GM23338 (cell line): ENCODE results near the gene PQBP1. TPM values are rescaled to one million over a fixed set of nuclear protein-coding genes. Genes with fewer than 3 reads are reported as not detected.

Experiments
- ATAC-seq: fragments of 200-7000 bp; cut with Tn5 transposase; 3 replicates; pipeline ENCODE4 v1.9.1; 2020
- DNase-seq: peaks from one replicate; pipeline ENCODE4 v3.0.0-alpha.2; 2015; ENCODE audit warnings: low spot score
- H2AFZ ChIP-seq: fragments of 200-600 bp; sonication (generic); 2 replicates; pipeline ENCODE4 v1.8.0; 2016; ENCODE audit warnings: antibody characterized with exemption, mild to moderate bottlenecking, moderate library complexity
- H3F3A ChIP-seq: fragments of 200-600 bp; sonication (generic); replicated peaks from 2 replicates; pipeline ENCODE4 v1.8.0; 2017; ENCODE audit warnings: antibody characterized with exemption, mixed run types, low read depth
- H3K27ac ChIP-seq: fragments of 200-600 bp; sonication (generic); 2 replicates; pipeline ENCODE4 v1.6.1; 2016; ENCODE audit warnings: low read depth
- H3K27me3 ChIP-seq: fragments of 200-600 bp; sonication (generic); 2 replicates; pipeline ENCODE4 v1.8.0; 2016; ENCODE audit warnings: mild to moderate bottlenecking, mixed run types, moderate library complexity; ENCODE audit not compliant: insufficient read depth
- H3K36me3 ChIP-seq: fragments of 200-600 bp; sonication (generic); 2 replicates; pipeline ENCODE4 v1.8.0; 2016; ENCODE audit warnings: mild to moderate bottlenecking; ENCODE audit not compliant: insufficient read depth
- H3K4me1 ChIP-seq: fragments of 200-600 bp; sonication (generic); 2 replicates; pipeline ENCODE4 v1.8.0; 2016; ENCODE audit warnings: mild to moderate bottlenecking, moderate library complexity; ENCODE audit not compliant: insufficient read depth
- H3K4me2 ChIP-seq: fragments of 200-600 bp; sonication (generic); 2 replicates; pipeline ENCODE4 v1.7.1; 2017; ENCODE audit warnings: mixed run types
- H3K4me3 ChIP-seq: fragments of 200-600 bp; sonication (generic); 2 replicates; pipeline ENCODE4 v1.6.1; 2016; ENCODE audit warnings: mixed run types
- H3K79me2 ChIP-seq: fragments of 200-600 bp; sonication (generic); replicated peaks from 2 replicates; pipeline ENCODE4 v1.8.0; 2017; ENCODE audit warnings: mild to moderate bottlenecking; ENCODE audit not compliant: insufficient read depth
- H3K9me2 ChIP-seq: fragments of 200-600 bp; sonication (generic); 2 replicates; pipeline ENCODE4 v1.8.0; 2017; ENCODE audit not compliant: insufficient read depth
- H4K20me1 ChIP-seq: fragments of 200-600 bp; sonication (generic); replicated peaks from 2 replicates; pipeline ENCODE4 v1.8.0; 2017; ENCODE audit warnings: mild to moderate bottlenecking; ENCODE audit not compliant: insufficient read depth
- H3K27ac Mint-ChIP-seq: 2 replicates; pipeline ENCODE4 v1.8.0; 2020; ENCODE audit warnings: inconsistent platforms, mild to moderate bottlenecking, moderate library complexity, mixed read lengths
- H3K27me3 Mint-ChIP-seq: 3 replicates; pipeline ENCODE4 v1.8.0; 2022; ENCODE audit warnings: low read depth, mild to moderate bottlenecking, moderate library complexity, mixed read lengths, inconsistent platforms; ENCODE audit not compliant: insufficient read depth, poor library complexity
- H3K36me3 Mint-ChIP-seq: 3 replicates; pipeline ENCODE4 v1.8.0; 2021; ENCODE audit warnings: low read depth, mild to moderate bottlenecking, inconsistent platforms, moderate library complexity, mixed read lengths
- H3K4me1 Mint-ChIP-seq: 3 replicates; pipeline ENCODE4 v1.8.0; 2020; ENCODE audit warnings: mild to moderate bottlenecking, inconsistent platforms, mixed read lengths
- H3K4me3 Mint-ChIP-seq: 3 replicates; pipeline ENCODE4 v1.8.0; 2021; ENCODE audit warnings: moderate library complexity, mild to moderate bottlenecking, inconsistent platforms, mixed read lengths
- H3K9me3 Mint-ChIP-seq: 3 replicates; pipeline ENCODE4 v1.8.0; 2020; ENCODE audit warnings: moderate library complexity, mild to moderate bottlenecking, inconsistent platforms, mixed read lengths
- CREB1 ChIP-seq: fragments of 250-450 bp; sonication (Bioruptor Pico); IDR thresholded peaks from 2 replicates; pipeline ENCODE4 v1.5.0; 2020; ENCODE audit warnings: low read depth, mild to moderate bottlenecking, moderate library complexity
- EZH2 ChIP-seq: fragments of 200-600 bp; sonication (generic); IDR thresholded peaks from one replicate; pipeline ENCODE4 v1.8.0; 2017; ENCODE audit warnings: antibody characterized with exemption, mild to moderate bottlenecking, low read depth; ENCODE audit not compliant: unreplicated experiment
- EZH2phosphoT487 ChIP-seq: fragments of 200-600 bp; sonication (generic); IDR thresholded peaks from one replicate; pipeline ENCODE4 v1.8.1; 2018; ENCODE audit warnings: antibody characterized with exemption; ENCODE audit not compliant: unreplicated experiment
- JUNB ChIP-seq: IDR thresholded peaks from one replicate; pipeline ENCODE4 v1.6.1; 2016; ENCODE audit warnings: antibody characterized with exemption; ENCODE audit not compliant: unreplicated experiment
- NANOG ChIP-seq: IDR thresholded peaks from 2 replicates; pipeline ENCODE4 v1.6.1; 2016; ENCODE audit warnings: antibody characterized with exemption, borderline replicate concordance
- POLR2AphosphoS5 ChIP-seq: IDR thresholded peaks from 2 replicates; pipeline ENCODE4 v1.6.1; 2016; ENCODE audit warnings: antibody characterized with exemption, low read depth
- STAT1 ChIP-seq: IDR thresholded peaks from one replicate; pipeline ENCODE4 v1.6.1; 2016; ENCODE audit warnings: antibody characterized with exemption; ENCODE audit not compliant: unreplicated experiment
- ZNF114 ChIP-seq: fragments of 250-450 bp; sonication (Bioruptor Pico); IDR thresholded peaks from 2 replicates; pipeline ENCODE4 v1.5.0; 2020; ENCODE audit warnings: mild to moderate bottlenecking, moderate library complexity
- ZNF331 ChIP-seq: fragments of 250-450 bp; sonication (Bioruptor Pico); IDR thresholded peaks from 2 replicates; pipeline ENCODE4 v1.5.0; 2020; ENCODE audit warnings: low read depth, mild to moderate bottlenecking, moderate library complexity
- polyA plus RNA-seq: library from polyadenylated mRNA; unstranded; fragments of >200 nt; fragmentation: Nextera tagmentation; extraction: Ambion mirVana; gene quantifications from 2 replicates; pipeline ENCODE4 v1.2.1, GENCODE V29; 2016
- total RNA-seq: library from RNA; depleted of rRNA; stranded (reverse); fragments of >200 nt; shearing (Covaris generic); gene quantifications from 2 replicates; pipeline ENCODE4 v1.2.3, GENCODE V29; 2014
- TF ChIP-seq, protein P1 (sequence below): fragments of 250-450 bp; sonication (Bioruptor Pico); IDR thresholded peaks from 2 replicates; pipeline ENCODE4 v1.5.0; 2020; ENCODE audit warnings: mild to moderate bottlenecking, moderate library complexity
- TF ChIP-seq, protein P2 (sequence below): IDR thresholded peaks from 2 replicates; pipeline ENCODE4 v1.6.1; 2016; ENCODE audit warnings: antibody characterized with exemption
- TF ChIP-seq, protein P3 (sequence below), 2 experiments: fragments of 200-600 bp in 1 of 2; sonication (generic) in 1 of 2; conservative IDR thresholded peaks; 2 replicates each; pipeline versions ENCODE4 v1.5.1 to v1.6.1; 2016 to 2017; ENCODE audit warnings: antibody characterized with exemption in 2 of 2, low read depth in 2 of 2, mild to moderate bottlenecking in 2 of 2, moderate library complexity in 1 of 2
- TF ChIP-seq, protein P4 (sequence below): IDR thresholded peaks from one replicate; pipeline ENCODE4 v1.6.1; 2018; ENCODE audit warnings: antibody characterized with exemption; ENCODE audit not compliant: unreplicated experiment

Gene PQBP1
- total and polyA plus RNA-seq, 2 experiments from 2014 or later: 63.4 to 130 TPM

DNA sequence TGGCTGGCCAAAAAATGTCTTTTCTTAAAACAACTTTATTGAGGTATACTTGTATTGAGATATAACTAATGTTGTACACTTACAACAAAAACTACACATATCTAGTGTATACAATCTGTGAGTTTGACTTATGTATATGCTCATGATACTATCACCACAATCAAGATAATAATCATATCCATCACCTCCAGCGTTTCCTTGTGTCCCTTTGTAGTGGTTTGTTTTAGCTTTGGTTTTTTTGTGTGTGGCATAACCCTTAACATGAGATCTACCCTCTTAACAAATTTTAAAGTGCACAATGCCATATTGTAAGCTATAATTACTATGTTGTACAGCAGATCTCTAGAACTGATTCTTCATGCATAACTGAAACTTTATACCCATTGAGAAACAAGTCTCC lies 48.9 kb upstream of the PQBP1 start:
- TF ChIP-seq, protein P1, sequence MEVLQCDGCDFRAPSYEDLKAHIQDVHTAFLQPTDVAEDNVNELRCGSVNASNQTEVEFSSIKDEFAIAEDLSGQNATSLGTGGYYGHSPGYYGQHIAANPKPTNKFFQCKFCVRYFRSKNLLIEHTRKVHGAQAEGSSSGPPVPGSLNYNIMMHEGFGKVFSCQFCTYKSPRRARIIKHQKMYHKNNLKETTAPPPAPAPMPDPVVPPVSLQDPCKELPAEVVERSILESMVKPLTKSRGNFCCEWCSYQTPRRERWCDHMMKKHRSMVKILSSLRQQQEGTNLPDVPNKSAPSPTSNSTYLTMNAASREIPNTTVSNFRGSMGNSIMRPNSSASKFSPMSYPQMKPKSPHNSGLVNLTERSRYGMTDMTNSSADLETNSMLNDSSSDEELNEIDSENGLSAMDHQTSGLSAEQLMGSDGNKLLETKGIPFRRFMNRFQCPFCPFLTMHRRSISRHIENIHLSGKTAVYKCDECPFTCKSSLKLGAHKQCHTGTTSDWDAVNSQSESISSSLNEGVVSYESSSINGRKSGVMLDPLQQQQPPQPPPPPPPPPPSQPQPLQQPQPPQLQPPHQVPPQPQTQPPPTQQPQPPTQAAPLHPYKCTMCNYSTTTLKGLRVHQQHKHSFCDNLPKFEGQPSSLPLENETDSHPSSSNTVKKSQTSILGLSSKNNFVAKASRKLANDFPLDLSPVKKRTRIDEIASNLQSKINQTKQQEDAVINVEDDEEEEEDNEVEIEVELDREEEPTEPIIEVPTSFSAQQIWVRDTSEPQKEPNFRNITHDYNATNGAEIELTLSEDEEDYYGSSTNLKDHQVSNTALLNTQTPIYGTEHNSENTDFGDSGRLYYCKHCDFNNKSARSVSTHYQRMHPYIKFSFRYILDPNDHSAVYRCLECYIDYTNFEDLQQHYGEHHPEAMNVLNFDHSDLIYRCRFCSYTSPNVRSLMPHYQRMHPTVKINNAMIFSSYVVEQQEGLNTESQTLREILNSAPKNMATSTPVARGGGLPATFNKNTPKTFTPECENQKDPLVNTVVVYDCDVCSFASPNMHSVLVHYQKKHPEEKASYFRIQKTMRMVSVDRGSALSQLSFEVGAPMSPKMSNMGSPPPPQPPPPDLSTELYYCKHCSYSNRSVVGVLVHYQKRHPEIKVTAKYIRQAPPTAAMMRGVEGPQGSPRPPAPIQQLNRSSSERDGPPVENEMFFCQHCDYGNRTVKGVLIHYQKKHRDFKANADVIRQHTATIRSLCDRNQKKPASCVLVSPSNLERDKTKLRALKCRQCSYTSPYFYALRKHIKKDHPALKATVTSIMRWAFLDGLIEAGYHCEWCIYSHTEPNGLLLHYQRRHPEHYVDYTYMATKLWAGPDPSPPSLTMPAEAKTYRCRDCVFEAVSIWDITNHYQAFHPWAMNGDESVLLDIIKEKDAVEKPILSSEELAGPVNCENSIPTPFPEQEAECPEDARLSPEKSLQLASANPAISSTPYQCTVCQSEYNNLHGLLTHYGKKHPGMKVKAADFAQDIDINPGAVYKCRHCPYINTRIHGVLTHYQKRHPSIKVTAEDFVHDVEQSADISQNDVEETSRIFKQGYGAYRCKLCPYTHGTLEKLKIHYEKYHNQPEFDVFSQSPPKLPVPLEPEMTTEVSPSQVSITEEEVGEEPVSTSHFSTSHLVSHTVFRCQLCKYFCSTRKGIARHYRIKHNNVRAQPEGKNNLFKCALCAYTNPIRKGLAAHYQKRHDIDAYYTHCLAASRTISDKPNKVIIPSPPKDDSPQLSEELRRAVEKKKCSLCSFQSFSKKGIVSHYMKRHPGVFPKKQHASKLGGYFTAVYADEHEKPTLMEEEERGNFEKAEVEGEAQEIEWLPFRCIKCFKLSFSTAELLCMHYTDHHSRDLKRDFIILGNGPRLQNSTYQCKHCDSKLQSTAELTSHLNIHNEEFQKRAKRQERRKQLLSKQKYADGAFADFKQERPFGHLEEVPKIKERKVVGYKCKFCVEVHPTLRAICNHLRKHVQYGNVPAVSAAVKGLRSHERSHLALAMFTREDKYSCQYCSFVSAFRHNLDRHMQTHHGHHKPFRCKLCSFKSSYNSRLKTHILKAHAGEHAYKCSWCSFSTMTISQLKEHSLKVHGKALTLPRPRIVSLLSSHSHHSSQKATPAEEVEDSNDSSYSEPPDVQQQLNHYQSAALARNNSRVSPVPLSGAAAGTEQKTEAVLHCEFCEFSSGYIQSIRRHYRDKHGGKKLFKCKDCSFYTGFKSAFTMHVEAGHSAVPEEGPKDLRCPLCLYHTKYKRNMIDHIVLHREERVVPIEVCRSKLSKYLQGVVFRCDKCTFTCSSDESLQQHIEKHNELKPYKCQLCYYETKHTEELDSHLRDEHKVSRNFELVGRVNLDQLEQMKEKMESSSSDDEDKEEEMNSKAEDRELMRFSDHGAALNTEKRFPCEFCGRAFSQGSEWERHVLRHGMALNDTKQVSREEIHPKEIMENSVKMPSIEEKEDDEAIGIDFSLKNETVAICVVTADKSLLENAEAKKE (CRISPR knock-in tag): no peak
- TF ChIP-seq NANOG: no peak
- TF ChIP-seq EZH2phosphoT487: no peak
- TF ChIP-seq, protein P2, sequence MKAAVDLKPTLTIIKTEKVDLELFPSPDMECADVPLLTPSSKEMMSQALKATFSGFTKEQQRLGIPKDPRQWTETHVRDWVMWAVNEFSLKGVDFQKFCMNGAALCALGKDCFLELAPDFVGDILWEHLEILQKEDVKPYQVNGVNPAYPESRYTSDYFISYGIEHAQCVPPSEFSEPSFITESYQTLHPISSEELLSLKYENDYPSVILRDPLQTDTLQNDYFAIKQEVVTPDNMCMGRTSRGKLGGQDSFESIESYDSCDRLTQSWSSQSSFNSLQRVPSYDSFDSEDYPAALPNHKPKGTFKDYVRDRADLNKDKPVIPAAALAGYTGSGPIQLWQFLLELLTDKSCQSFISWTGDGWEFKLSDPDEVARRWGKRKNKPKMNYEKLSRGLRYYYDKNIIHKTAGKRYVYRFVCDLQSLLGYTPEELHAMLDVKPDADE: no peak
- no peak for TF ChIP-seq POLR2AphosphoS5
- no peak for TF ChIP-seq ZNF331 (CRISPR knock-in tag)
- no peak for TF ChIP-seq JUNB
- no peak for TF ChIP-seq CREB1 (CRISPR knock-in tag)
- no peak for TF ChIP-seq ZNF114 (CRISPR knock-in tag)
- TF ChIP-seq, protein P3, sequence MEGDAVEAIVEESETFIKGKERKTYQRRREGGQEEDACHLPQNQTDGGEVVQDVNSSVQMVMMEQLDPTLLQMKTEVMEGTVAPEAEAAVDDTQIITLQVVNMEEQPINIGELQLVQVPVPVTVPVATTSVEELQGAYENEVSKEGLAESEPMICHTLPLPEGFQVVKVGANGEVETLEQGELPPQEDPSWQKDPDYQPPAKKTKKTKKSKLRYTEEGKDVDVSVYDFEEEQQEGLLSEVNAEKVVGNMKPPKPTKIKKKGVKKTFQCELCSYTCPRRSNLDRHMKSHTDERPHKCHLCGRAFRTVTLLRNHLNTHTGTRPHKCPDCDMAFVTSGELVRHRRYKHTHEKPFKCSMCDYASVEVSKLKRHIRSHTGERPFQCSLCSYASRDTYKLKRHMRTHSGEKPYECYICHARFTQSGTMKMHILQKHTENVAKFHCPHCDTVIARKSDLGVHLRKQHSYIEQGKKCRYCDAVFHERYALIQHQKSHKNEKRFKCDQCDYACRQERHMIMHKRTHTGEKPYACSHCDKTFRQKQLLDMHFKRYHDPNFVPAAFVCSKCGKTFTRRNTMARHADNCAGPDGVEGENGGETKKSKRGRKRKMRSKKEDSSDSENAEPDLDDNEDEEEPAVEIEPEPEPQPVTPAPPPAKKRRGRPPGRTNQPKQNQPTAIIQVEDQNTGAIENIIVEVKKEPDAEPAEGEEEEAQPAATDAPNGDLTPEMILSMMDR (conservative IDR thresholded peaks at IDR 0.05; ENCODE audit: low read depth in 2 of 2): no peak
- TF ChIP-seq STAT1: no peak
- TF ChIP-seq, protein P4, sequence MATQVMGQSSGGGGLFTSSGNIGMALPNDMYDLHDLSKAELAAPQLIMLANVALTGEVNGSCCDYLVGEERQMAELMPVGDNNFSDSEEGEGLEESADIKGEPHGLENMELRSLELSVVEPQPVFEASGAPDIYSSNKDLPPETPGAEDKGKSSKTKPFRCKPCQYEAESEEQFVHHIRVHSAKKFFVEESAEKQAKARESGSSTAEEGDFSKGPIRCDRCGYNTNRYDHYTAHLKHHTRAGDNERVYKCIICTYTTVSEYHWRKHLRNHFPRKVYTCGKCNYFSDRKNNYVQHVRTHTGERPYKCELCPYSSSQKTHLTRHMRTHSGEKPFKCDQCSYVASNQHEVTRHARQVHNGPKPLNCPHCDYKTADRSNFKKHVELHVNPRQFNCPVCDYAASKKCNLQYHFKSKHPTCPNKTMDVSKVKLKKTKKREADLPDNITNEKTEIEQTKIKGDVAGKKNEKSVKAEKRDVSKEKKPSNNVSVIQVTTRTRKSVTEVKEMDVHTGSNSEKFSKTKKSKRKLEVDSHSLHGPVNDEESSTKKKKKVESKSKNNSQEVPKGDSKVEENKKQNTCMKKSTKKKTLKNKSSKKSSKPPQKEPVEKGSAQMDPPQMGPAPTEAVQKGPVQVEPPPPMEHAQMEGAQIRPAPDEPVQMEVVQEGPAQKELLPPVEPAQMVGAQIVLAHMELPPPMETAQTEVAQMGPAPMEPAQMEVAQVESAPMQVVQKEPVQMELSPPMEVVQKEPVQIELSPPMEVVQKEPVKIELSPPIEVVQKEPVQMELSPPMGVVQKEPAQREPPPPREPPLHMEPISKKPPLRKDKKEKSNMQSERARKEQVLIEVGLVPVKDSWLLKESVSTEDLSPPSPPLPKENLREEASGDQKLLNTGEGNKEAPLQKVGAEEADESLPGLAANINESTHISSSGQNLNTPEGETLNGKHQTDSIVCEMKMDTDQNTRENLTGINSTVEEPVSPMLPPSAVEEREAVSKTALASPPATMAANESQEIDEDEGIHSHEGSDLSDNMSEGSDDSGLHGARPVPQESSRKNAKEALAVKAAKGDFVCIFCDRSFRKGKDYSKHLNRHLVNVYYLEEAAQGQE: no peak
- no peak for TF ChIP-seq EZH2
- Histone ChIP-seq H3K9me2 (no peaks in the 10 kb centered on the region), H3F3A (no peaks in the 10 kb centered on the region), H4K20me1 (no peaks in the 10 kb centered on the region), H3K4me2 (no peak overlapping the region), H3K27me3 (no peaks in the 10 kb centered on the region), H3K27ac (no peak overlapping the region), H3K4me3 (no peak overlapping the region), H2AFZ (no peak overlapping the region), H3K79me2 (no peaks in the 10 kb centered on the region), H3K36me3 (no peaks in the 10 kb centered on the region), H3K4me1 (no peaks in the 10 kb centered on the region)
- DNase-seq (no peak), ATAC-seq (no peak)
- peaks cover 2% of the 10 kb centered on the region for H3K27me3 Mint-ChIP-seq
- no peaks in the 10 kb centered on the region for H3K4me1 Mint-ChIP-seq
- no peak overlapping the region for H3K27ac Mint-ChIP-seq
- H3K9me3 Mint-ChIP-seq: peaks cover 18% of the 10 kb centered on the region
- H3K36me3 Mint-ChIP-seq: peaks cover 7% of the 10 kb centered on the region; the same call in 2 of the 3 replicates
- H3K4me3 Mint-ChIP-seq: no peak overlapping the region
